SK-N-SH treated with all-trans-retinoic acid at 6 μM for 48 hours (cell line): ENCODE measurements around the gene BEND6.

Experiments used
- ATAC-seq: fragments of 200-7000 bp; cut with Tn5 transposase; 3 replicates; pipeline ENCODE4 v1.9.1; 2020; ENCODE audit warnings: mild to moderate bottlenecking, moderate library complexity
- ARNTL ChIP-seq: fragments of 450-650 bp; formaldehyde crosslinking; IDR thresholded peaks from 2 replicates; pipeline ENCODE4 v1.5.0; 2020; ENCODE audit warnings: low read depth, mild to moderate bottlenecking, moderate library complexity, borderline replicate concordance
- BACH2 ChIP-seq: fragments of 250-450 bp; sonication (Bioruptor Pico); IDR thresholded peaks from 2 replicates; pipeline ENCODE4 v1.9.0; 2021; ENCODE audit warnings: mild to moderate bottlenecking, borderline replicate concordance
- CSDC2 ChIP-seq: fragments of 250-450 bp; sonication (Bioruptor Pico); IDR thresholded peaks from 2 replicates; pipeline ENCODE4 v1.5.0; 2020; ENCODE audit warnings: mild to moderate bottlenecking, moderate library complexity
- ESRRG ChIP-seq: fragments of 250-450 bp; sonication (Bioruptor Pico); IDR thresholded peaks from 2 replicates; pipeline ENCODE4 v1.6.1; 2021; ENCODE audit warnings: mild to moderate bottlenecking
- GLIS3 ChIP-seq: fragments of 250-450 bp; sonication (Bioruptor Pico); IDR thresholded peaks from 2 replicates; pipeline ENCODE4 v1.5.0; 2020; ENCODE audit warnings: mild to moderate bottlenecking, moderate library complexity
- ISL1 ChIP-seq: fragments of 250-450 bp; sonication (Bioruptor Pico); IDR thresholded peaks from 2 replicates; pipeline ENCODE4 v2.1.2; 2022; ENCODE audit warnings: mild to moderate bottlenecking, moderate library complexity
- OSR1 ChIP-seq: fragments of 250-450 bp; sonication (Bioruptor Pico); IDR thresholded peaks from 2 replicates; pipeline ENCODE4 v1.8.0; 2022; ENCODE audit warnings: moderate library complexity, mild to moderate bottlenecking, inconsistent platforms
- PPARA ChIP-seq: fragments of 250-450 bp; sonication (Bioruptor Pico); IDR thresholded peaks from 2 replicates; pipeline ENCODE4 v1.5.0; 2020; ENCODE audit warnings: mild to moderate bottlenecking, borderline replicate concordance
- RARB ChIP-seq: fragments of 250-450 bp; sonication (Bioruptor Pico); IDR thresholded peaks from 2 replicates; pipeline ENCODE4 v1.8.0; 2021; ENCODE audit warnings: mild to moderate bottlenecking, moderate library complexity
- SNAI2 ChIP-seq: fragments of 250-450 bp; sonication (Bioruptor Pico); IDR thresholded peaks from 2 replicates; pipeline ENCODE4 v1.5.0; 2020; ENCODE audit warnings: mild to moderate bottlenecking, moderate library complexity
- TCF4 ChIP-seq: fragments of 250-450 bp; sonication (Bioruptor Pico); IDR thresholded peaks from 2 replicates; pipeline ENCODE4 v1.8.0; 2021; ENCODE audit warnings: mild to moderate bottlenecking, moderate library complexity, borderline replicate concordance
- TOX ChIP-seq: fragments of 250-450 bp; sonication (Bioruptor Pico); IDR thresholded peaks from 2 replicates; pipeline ENCODE4 v1.8.0; 2021; ENCODE audit warnings: mild to moderate bottlenecking, moderate library complexity, borderline replicate concordance
- ZC3H10 ChIP-seq: fragments of 250-450 bp; sonication (Bioruptor Pico); IDR thresholded peaks from 2 replicates; pipeline ENCODE4 v1.5.1; 2021; ENCODE audit warnings: mild to moderate bottlenecking, moderate library complexity
- ZFP3 ChIP-seq: fragments of 250-450 bp; sonication (Bioruptor Pico); IDR thresholded peaks from 2 replicates; pipeline ENCODE4 v1.5.0; 2020; ENCODE audit warnings: mild to moderate bottlenecking, moderate library complexity
- ZFP30 ChIP-seq: fragments of 450-650 bp; formaldehyde crosslinking; IDR thresholded peaks from 2 replicates; pipeline ENCODE4 v1.5.0; 2022; ENCODE audit warnings: mild to moderate bottlenecking, moderate library complexity
- ZNF565 ChIP-seq: fragments of 450-650 bp; formaldehyde crosslinking; conservative IDR thresholded peaks from 2 replicates; pipeline ENCODE4 v1.5.0; 2020; ENCODE audit warnings: low read depth, mild to moderate bottlenecking, moderate library complexity
- ZNF70 ChIP-seq: fragments of 450-650 bp; formaldehyde crosslinking; IDR thresholded peaks from 2 replicates; pipeline ENCODE4 v1.5.0; 2020; ENCODE audit warnings: mild to moderate bottlenecking, moderate library complexity
- ZNF8 ChIP-seq: fragments of 450-650 bp; formaldehyde crosslinking; IDR thresholded peaks from 2 replicates; pipeline ENCODE4 v1.5.0; 2020; ENCODE audit warnings: mild to moderate bottlenecking, moderate library complexity
- TF ChIP-seq, protein P1 (sequence below): fragments of 250-450 bp; sonication (Bioruptor Pico); IDR thresholded peaks from 2 replicates; pipeline ENCODE4 v1.5.1; 2021; ENCODE audit warnings: mild to moderate bottlenecking, moderate library complexity
- TF ChIP-seq, protein P2 (sequence below): fragments of 250-450 bp; sonication (Bioruptor Pico); IDR thresholded peaks from 2 replicates; pipeline ENCODE4 v1.8.0; 2020; ENCODE audit warnings: mild to moderate bottlenecking, moderate library complexity, borderline replicate concordance
- TF ChIP-seq, protein P3 (sequence below): fragments of 250-450 bp; sonication (Bioruptor Pico); IDR thresholded peaks from 2 replicates; pipeline ENCODE4 v1.5.1; 2020; ENCODE audit warnings: low read depth, mild to moderate bottlenecking, moderate library complexity
- TF ChIP-seq, protein P4 (sequence below): fragments of 250-450 bp; sonication (Bioruptor Pico); IDR thresholded peaks from 2 replicates; pipeline ENCODE4 v1.5.0; 2020; ENCODE audit warnings: mild to moderate bottlenecking, moderate library complexity

The BEND6 gene

DNA sequence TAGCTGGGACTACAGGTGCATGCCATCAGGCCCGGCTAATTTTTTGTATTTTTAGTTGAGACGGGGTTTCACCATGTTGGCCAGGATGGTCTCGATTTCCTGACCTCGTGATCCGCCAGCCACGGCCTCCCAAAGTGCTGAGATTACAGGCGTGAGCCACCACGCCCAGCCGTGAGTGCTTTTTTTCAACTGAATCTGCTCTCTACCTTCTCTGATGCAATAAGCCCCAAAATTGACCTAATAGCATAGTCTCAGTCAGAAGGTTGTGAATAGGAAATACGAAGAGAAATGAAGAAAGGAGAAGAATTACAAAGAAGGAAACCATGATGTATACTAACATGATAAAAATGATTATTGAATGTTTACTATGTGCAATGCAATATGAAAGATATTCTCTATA is 33.2 kb downstream of the BEND6 start:
- TF ChIP-seq BACH2 (CRISPR knock-in tag) (no peak), TCF4 (CRISPR knock-in tag) (no peak), OSR1 (CRISPR knock-in tag) (no peak), ARNTL (CRISPR knock-in tag) (no peak), SNAI2 (CRISPR knock-in tag) (no peak), ZNF70 (no peak), ZFP30 (CRISPR knock-in tag) (no peak), ZFP3 (CRISPR knock-in tag) (no peak), ZC3H10 (CRISPR knock-in tag) (no peak), ZNF8 (CRISPR knock-in tag) (no peak), CSDC2 (CRISPR knock-in tag) (no peak), ISL1 (CRISPR knock-in tag) (no peak), ZNF565 (no peak), PPARA (CRISPR knock-in tag) (no peak), ESRRG (CRISPR knock-in tag) (no peak), RARB (CRISPR knock-in tag) (no peak), TOX (CRISPR knock-in tag) (no peak)
- TF ChIP-seq, protein P1, sequence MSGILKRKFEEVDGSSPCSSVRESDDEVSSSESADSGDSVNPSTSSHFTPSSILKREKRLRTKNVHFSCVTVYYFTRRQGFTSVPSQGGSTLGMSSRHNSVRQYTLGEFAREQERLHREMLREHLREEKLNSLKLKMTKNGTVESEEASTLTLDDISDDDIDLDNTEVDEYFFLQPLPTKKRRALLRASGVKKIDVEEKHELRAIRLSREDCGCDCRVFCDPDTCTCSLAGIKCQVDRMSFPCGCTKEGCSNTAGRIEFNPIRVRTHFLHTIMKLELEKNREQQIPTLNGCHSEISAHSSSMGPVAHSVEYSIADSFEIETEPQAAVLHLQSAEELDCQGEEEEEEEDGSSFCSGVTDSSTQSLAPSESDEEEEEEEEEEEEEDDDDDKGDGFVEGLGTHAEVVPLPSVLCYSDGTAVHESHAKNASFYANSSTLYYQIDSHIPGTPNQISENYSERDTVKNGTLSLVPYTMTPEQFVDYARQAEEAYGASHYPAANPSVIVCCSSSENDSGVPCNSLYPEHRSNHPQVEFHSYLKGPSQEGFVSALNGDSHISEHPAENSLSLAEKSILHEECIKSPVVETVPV: no peak
- TF ChIP-seq, protein P2, sequence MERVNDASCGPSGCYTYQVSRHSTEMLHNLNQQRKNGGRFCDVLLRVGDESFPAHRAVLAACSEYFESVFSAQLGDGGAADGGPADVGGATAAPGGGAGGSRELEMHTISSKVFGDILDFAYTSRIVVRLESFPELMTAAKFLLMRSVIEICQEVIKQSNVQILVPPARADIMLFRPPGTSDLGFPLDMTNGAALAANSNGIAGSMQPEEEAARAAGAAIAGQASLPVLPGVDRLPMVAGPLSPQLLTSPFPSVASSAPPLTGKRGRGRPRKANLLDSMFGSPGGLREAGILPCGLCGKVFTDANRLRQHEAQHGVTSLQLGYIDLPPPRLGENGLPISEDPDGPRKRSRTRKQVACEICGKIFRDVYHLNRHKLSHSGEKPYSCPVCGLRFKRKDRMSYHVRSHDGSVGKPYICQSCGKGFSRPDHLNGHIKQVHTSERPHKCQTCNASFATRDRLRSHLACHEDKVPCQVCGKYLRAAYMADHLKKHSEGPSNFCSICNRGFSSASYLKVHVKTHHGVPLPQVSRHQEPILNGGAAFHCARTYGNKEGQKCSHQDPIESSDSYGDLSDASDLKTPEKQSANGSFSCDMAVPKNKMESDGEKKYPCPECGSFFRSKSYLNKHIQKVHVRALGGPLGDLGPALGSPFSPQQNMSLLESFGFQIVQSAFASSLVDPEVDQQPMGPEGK (CRISPR knock-in tag): no peak
- TF ChIP-seq, protein P3, sequence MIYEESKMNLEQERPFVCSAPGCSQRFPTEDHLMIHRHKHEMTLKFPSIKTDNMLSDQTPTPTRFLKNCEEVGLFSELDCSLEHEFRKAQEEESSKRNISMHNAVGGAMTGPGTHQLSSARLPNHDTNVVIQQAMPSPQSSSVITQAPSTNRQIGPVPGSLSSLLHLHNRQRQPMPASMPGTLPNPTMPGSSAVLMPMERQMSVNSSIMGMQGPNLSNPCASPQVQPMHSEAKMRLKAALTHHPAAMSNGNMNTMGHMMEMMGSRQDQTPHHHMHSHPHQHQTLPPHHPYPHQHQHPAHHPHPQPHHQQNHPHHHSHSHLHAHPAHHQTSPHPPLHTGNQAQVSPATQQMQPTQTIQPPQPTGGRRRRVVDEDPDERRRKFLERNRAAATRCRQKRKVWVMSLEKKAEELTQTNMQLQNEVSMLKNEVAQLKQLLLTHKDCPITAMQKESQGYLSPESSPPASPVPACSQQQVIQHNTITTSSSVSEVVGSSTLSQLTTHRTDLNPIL (CRISPR knock-in tag): no peak
- no peak for ATAC-seq

DNA sequence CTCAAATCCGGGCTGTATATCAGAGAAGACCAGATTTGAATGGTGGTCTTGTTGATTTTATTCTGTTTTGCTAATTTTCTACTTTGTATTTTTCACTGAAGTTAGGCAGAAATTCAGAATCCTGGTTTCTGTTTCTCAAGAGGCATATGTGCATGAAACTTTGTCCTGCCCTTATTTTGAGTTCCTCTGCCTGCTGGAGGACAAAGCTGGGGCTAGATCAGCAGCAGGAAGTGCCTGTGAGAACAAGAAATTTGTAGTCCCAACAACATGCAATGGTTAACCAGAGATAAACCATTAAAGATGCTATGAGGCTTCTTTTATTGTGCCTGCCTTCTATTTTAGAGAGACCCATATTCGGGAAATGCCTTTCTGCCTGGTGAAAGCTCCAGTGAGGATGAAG is 37.1 kb downstream of the BEND6 start:
- ATAC-seq: no peak
- TF ChIP-seq GLIS3 (CRISPR knock-in tag): no peak
- TF ChIP-seq, protein P4, sequence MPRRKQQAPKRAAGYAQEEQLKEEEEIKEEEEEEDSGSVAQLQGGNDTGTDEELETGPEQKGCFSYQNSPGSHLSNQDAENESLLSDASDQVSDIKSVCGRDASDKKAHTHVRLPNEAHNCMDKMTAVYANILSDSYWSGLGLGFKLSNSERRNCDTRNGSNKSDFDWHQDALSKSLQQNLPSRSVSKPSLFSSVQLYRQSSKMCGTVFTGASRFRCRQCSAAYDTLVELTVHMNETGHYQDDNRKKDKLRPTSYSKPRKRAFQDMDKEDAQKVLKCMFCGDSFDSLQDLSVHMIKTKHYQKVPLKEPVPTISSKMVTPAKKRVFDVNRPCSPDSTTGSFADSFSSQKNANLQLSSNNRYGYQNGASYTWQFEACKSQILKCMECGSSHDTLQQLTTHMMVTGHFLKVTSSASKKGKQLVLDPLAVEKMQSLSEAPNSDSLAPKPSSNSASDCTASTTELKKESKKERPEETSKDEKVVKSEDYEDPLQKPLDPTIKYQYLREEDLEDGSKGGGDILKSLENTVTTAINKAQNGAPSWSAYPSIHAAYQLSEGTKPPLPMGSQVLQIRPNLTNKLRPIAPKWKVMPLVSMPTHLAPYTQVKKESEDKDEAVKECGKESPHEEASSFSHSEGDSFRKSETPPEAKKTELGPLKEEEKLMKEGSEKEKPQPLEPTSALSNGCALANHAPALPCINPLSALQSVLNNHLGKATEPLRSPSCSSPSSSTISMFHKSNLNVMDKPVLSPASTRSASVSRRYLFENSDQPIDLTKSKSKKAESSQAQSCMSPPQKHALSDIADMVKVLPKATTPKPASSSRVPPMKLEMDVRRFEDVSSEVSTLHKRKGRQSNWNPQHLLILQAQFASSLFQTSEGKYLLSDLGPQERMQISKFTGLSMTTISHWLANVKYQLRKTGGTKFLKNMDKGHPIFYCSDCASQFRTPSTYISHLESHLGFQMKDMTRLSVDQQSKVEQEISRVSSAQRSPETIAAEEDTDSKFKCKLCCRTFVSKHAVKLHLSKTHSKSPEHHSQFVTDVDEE (CRISPR knock-in tag): no peak
- TF ChIP-seq CSDC2 (CRISPR knock-in tag): no peak
- no peak for TF ChIP-seq ZFP30 (CRISPR knock-in tag)
- TF ChIP-seq, protein P3 (CRISPR knock-in tag): no peak
- no peak for TF ChIP-seq ESRRG (CRISPR knock-in tag)
- no peak for TF ChIP-seq TCF4 (CRISPR knock-in tag)
- TF ChIP-seq, protein P1: no peak
- TF ChIP-seq, protein P2 (CRISPR knock-in tag): no peak
- TF ChIP-seq, all 23 proteins: peak for 0
